ENCODE data around the gene STARD10. TPM values are rescaled to one million over a fixed set of nuclear protein-coding genes. Genes with fewer than 3 reads are reported as not detected.
"Not testable (repeated sequence)": the region's sequence is repeated elsewhere in the genome, so short reads cannot be mapped to it uniquely, and the experiment has no call there.

The STARD10 gene
- total and polyA plus RNA-seq, 9 of the 15 experiments (the other 6 are each of a cell fraction or from before 2014, with no cell fraction given), result 0.15 to 52.9 (median 32.3) TPM

DNA sequence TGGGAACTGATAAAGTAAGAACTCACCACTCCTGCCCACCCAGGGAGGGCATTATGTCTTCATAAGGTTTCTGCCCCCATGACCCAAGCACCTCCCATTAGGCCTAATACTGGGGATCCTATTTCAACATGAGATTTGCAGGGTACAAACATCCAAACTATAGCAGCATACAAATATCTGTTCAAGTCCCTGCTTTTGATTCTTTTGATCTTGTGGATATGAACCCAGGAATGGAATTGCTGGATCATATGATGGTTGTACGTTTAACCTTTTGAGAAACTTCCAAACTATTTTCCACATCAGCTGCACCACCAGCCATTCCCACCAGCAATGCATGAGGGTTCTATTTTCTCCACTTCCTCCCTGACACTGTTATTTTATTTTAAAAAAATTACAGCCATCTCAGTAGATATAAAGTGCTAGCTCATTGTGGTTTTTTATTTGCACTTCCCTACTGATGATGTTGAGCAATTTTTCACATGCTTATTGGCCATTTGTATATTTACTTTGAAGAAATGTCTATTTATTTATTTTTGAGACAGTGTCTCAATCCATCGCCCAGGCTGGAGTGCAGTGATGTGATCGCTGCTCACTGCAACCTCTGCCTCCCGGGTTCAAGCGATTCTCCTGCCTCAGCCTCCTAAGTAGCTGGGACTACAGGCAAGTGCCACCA is 13.3 kb upstream of the STARD10 start (continued):
- TF ChIP-seq, protein P1, sequence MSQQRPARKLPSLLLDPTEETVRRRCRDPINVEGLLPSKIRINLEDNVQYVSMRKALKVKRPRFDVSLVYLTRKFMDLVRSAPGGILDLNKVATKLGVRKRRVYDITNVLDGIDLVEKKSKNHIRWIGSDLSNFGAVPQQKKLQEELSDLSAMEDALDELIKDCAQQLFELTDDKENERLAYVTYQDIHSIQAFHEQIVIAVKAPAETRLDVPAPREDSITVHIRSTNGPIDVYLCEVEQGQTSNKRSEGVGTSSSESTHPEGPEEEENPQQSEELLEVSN (IDR thresholded peaks at IDR 0.05; ENCODE audit: borderline replicate concordance in 1 of 2, extremely low read depth in 1 of 2, insufficient read depth in 1 of 2, insufficient read length in 1 of 2, low read depth in 1 of 2, low read length in 1 of 2, poor library complexity in 1 of 2, severe bottlenecking in 1 of 2), result no peak
- no peak for TF ChIP-seq SIN3B (IDR thresholded peaks at IDR 0.05; ENCODE audit: low read depth)
- TF ChIP-seq GATAD2B (IDR thresholded peaks at IDR 0.05; ENCODE audit: borderline replicate concordance), result no peak
- TF ChIP-seq, protein P2, sequence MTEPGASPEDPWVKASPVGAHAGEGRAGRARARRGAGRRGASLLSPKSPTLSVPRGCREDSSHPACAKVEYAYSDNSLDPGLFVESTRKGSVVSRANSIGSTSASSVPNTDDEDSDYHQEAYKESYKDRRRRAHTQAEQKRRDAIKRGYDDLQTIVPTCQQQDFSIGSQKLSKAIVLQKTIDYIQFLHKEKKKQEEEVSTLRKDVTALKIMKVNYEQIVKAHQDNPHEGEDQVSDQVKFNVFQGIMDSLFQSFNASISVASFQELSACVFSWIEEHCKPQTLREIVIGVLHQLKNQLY (CRISPR knock-in tag; conservative IDR thresholded peaks at IDR 0.05), result no peak

DNA sequence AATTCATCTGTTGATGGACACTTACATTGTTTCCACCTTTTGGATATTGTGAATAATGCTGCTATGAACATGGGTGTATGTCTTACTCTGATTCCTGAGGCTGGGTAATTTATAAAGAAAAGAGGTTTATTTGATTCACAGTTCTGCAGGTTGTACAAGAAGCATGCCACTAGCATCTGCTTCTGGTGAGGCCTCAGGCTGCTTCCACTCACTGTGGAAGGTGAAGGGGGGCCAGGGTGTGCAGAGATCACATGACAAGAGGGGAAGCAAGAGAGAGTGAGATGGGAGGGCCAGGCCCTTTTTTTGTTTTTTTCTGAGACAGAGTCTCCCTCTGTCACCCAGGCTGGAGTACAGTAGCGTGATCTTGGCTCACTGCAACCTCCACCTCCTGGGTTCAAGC is 12.5 kb upstream of the STARD10 start:
- WGBS (ENCODE audit: insufficient coverage, low coverage, missing lambda C conversion rate), result 80% methylated on average over 1 of the region's 1 CpG
- H3K27me3 ChIP-seq (ENCODE audit: control insufficient read depth in 2 of 2, insufficient read depth in 2 of 2, low read length in 2 of 2); H4K20me1 ChIP-seq (replicated peaks; ENCODE audit: control insufficient read depth, insufficient read depth, low read length); H3K4me1 ChIP-seq (replicated peaks in 1 of 2; ENCODE audit: control insufficient read depth in 2 of 2, insufficient read depth in 2 of 2, low read length in 2 of 2); H3K27ac ChIP-seq (ENCODE audit: extremely low read depth, low read depth, low read length); H3K36me3 ChIP-seq (ENCODE audit: control insufficient read depth, insufficient read depth, low read length); H3K9me1 ChIP-seq (ENCODE audit: control insufficient read depth, insufficient read depth, low read length); intact Hi-C loops (cut with micrococcal nuclease); BruUV-seq (replicated peaks); H3K4me3 ChIP-seq; H3K9me3 ChIP-seq (replicated peaks; ENCODE audit: control insufficient read depth, insufficient read depth, low read depth, low read length); FAIRE-seq; H3K4me2 ChIP-seq (ENCODE audit: insufficient read depth, low read length); H2AFZ ChIP-seq (ENCODE audit: low read depth, low read length); CTCF ChIA-PET (ENCODE audit: low intra/inter-chr PET ratio); DNase-seq (ENCODE audit: extremely low read depth in 1 of 4, low spot score in 3 of 4); H3K9ac ChIP-seq (ENCODE audit: insufficient read depth in 1 of 2, low read depth in 2 of 2, low read length in 2 of 2); H3K79me2 ChIP-seq (ENCODE audit: control insufficient read depth, insufficient read depth, low read length); ATAC-seq; in situ Hi-C loops (cut with MboI): not testable (repeated sequence)
- TF ChIP-seq TRIM24 (IDR thresholded peaks at IDR 0.05) (0 out of 4 replicates have a peak, but pooled peaks of 1 of the 2 experiments have one; percentile 17), ZNF316 (IDR thresholded peaks at IDR 0.05) (peak; percentile 25; the same call in 1 of the 2 replicates), ZNF766 (CRISPR knock-in tag; conservative IDR thresholded peaks at IDR 0.05) (peak; percentile 77)
- TF ChIP-seq, protein P3, sequence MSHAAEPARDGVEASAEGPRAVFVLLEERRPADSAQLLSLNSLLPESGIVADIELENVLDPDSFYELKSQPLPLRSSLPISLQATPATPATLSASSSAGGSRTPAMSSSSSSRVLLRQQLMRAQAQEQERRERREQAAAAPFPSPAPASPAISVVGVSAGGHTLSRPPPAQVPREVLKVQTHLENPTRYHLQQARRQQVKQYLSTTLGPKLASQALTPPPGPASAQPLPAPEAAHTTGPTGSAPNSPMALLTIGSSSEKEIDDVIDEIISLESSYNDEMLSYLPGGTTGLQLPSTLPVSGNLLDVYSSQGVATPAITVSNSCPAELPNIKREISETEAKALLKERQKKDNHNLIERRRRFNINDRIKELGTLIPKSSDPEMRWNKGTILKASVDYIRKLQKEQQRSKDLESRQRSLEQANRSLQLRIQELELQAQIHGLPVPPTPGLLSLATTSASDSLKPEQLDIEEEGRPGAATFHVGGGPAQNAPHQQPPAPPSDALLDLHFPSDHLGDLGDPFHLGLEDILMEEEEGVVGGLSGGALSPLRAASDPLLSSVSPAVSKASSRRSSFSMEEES (CRISPR knock-in tag; IDR thresholded peaks at IDR 0.05), result peak; percentile 63
- TF ChIP-seq, protein P4, sequence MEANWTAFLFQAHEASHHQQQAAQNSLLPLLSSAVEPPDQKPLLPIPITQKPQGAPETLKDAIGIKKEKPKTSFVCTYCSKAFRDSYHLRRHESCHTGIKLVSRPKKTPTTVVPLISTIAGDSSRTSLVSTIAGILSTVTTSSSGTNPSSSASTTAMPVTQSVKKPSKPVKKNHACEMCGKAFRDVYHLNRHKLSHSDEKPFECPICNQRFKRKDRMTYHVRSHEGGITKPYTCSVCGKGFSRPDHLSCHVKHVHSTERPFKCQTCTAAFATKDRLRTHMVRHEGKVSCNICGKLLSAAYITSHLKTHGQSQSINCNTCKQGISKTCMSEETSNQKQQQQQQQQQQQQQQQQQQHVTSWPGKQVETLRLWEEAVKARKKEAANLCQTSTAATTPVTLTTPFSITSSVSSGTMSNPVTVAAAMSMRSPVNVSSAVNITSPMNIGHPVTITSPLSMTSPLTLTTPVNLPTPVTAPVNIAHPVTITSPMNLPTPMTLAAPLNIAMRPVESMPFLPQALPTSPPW (CRISPR knock-in tag; IDR thresholded peaks at IDR 0.05), result peak; percentile 42; the same call in 1 of the 2 replicates
- POLR2A ChIA-PET, result interaction anchor here (1.4 kb wide), 1 partner anchor 10 kb away, joined by 4 read pairs; no protein-coding TSS in a partner anchor

Data from K562 (cell line).